Erythroblast (primary cell): Measurements from ENCODE around the gene PPP3CA.

Experiments used
- GATA1 ChIP-seq: IDR thresholded peaks from 2 replicates; pipeline ENCODE4 v1.6.1; 2011; ENCODE audit warnings: low read depth, mild to moderate bottlenecking, control low read depth, low read length, moderate library complexity
- POLR2A ChIP-seq: IDR thresholded peaks from 2 replicates; pipeline ENCODE4 v1.6.1; 2011; ENCODE audit warnings: mild to moderate bottlenecking, low read length

DNA sequence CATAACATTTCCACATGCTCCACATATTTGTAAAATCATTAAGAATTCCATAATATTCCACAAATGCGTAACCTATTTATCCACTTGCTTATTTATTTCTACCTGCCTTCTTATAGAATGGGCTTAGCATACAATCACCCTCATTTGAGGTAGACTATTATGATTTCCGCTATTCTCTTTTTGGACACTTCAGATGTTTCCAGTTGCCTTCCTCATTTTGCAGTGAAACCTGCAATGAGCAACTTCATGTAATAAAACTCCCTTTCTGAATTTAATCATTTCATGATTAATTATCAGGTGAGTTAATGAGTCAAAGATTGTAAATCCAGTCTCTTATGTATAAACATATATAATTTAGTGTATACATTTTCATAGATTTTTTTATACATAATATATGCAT lies 58.0 kb downstream of the PPP3CA start:
- TF ChIP-seq POLR2A (no peak), GATA1 (no peak)
